SK-N-SH treated with all-trans-retinoic acid at 6 μM for 48 hours (cell line): ENCODE results near the gene CMTM7.

Experiments used
- ATAC-seq: fragments of 200-7000 bp; cut with Tn5 transposase; 3 replicates; pipeline ENCODE4 v1.9.1; 2020; ENCODE audit warnings: mild to moderate bottlenecking, moderate library complexity
- ARNTL ChIP-seq: fragments of 450-650 bp; formaldehyde crosslinking; IDR thresholded peaks from 2 replicates; pipeline ENCODE4 v1.5.0; 2020; ENCODE audit warnings: low read depth, mild to moderate bottlenecking, moderate library complexity, borderline replicate concordance
- BACH2 ChIP-seq: fragments of 250-450 bp; sonication (Bioruptor Pico); IDR thresholded peaks from 2 replicates; pipeline ENCODE4 v1.9.0; 2021; ENCODE audit warnings: mild to moderate bottlenecking, borderline replicate concordance
- CSDC2 ChIP-seq: fragments of 250-450 bp; sonication (Bioruptor Pico); IDR thresholded peaks from 2 replicates; pipeline ENCODE4 v1.5.0; 2020; ENCODE audit warnings: mild to moderate bottlenecking, moderate library complexity
- CSRNP3 ChIP-seq: fragments of 250-450 bp; sonication (Bioruptor Pico); IDR thresholded peaks from 2 replicates; pipeline ENCODE4 v1.5.1; 2021; ENCODE audit warnings: mild to moderate bottlenecking, moderate library complexity
- ESRRG ChIP-seq: fragments of 250-450 bp; sonication (Bioruptor Pico); IDR thresholded peaks from 2 replicates; pipeline ENCODE4 v1.6.1; 2021; ENCODE audit warnings: mild to moderate bottlenecking
- GLIS3 ChIP-seq: fragments of 250-450 bp; sonication (Bioruptor Pico); IDR thresholded peaks from 2 replicates; pipeline ENCODE4 v1.5.0; 2020; ENCODE audit warnings: mild to moderate bottlenecking, moderate library complexity
- ISL1 ChIP-seq: fragments of 250-450 bp; sonication (Bioruptor Pico); IDR thresholded peaks from 2 replicates; pipeline ENCODE4 v2.1.2; 2022; ENCODE audit warnings: mild to moderate bottlenecking, moderate library complexity
- OSR1 ChIP-seq: fragments of 250-450 bp; sonication (Bioruptor Pico); IDR thresholded peaks from 2 replicates; pipeline ENCODE4 v1.8.0; 2022; ENCODE audit warnings: moderate library complexity, mild to moderate bottlenecking, inconsistent platforms
- PPARA ChIP-seq: fragments of 250-450 bp; sonication (Bioruptor Pico); IDR thresholded peaks from 2 replicates; pipeline ENCODE4 v1.5.0; 2020; ENCODE audit warnings: mild to moderate bottlenecking, borderline replicate concordance
- RARB ChIP-seq: fragments of 250-450 bp; sonication (Bioruptor Pico); IDR thresholded peaks from 2 replicates; pipeline ENCODE4 v1.8.0; 2021; ENCODE audit warnings: mild to moderate bottlenecking, moderate library complexity
- SNAI2 ChIP-seq: fragments of 250-450 bp; sonication (Bioruptor Pico); IDR thresholded peaks from 2 replicates; pipeline ENCODE4 v1.5.0; 2020; ENCODE audit warnings: mild to moderate bottlenecking, moderate library complexity
- TCF4 ChIP-seq: fragments of 250-450 bp; sonication (Bioruptor Pico); IDR thresholded peaks from 2 replicates; pipeline ENCODE4 v1.8.0; 2021; ENCODE audit warnings: mild to moderate bottlenecking, moderate library complexity, borderline replicate concordance
- TOX ChIP-seq: fragments of 250-450 bp; sonication (Bioruptor Pico); IDR thresholded peaks from 2 replicates; pipeline ENCODE4 v1.8.0; 2021; ENCODE audit warnings: mild to moderate bottlenecking, moderate library complexity, borderline replicate concordance
- ZC3H10 ChIP-seq: fragments of 250-450 bp; sonication (Bioruptor Pico); IDR thresholded peaks from 2 replicates; pipeline ENCODE4 v1.5.1; 2021; ENCODE audit warnings: mild to moderate bottlenecking, moderate library complexity
- ZFP3 ChIP-seq: fragments of 250-450 bp; sonication (Bioruptor Pico); IDR thresholded peaks from 2 replicates; pipeline ENCODE4 v1.5.0; 2020; ENCODE audit warnings: mild to moderate bottlenecking, moderate library complexity
- ZFP30 ChIP-seq: fragments of 450-650 bp; formaldehyde crosslinking; IDR thresholded peaks from 2 replicates; pipeline ENCODE4 v1.5.0; 2022; ENCODE audit warnings: mild to moderate bottlenecking, moderate library complexity
- ZNF565 ChIP-seq: fragments of 450-650 bp; formaldehyde crosslinking; conservative IDR thresholded peaks from 2 replicates; pipeline ENCODE4 v1.5.0; 2020; ENCODE audit warnings: low read depth, mild to moderate bottlenecking, moderate library complexity
- ZNF70 ChIP-seq: fragments of 450-650 bp; formaldehyde crosslinking; IDR thresholded peaks from 2 replicates; pipeline ENCODE4 v1.5.0; 2020; ENCODE audit warnings: mild to moderate bottlenecking, moderate library complexity
- ZNF8 ChIP-seq: fragments of 450-650 bp; formaldehyde crosslinking; IDR thresholded peaks from 2 replicates; pipeline ENCODE4 v1.5.0; 2020; ENCODE audit warnings: mild to moderate bottlenecking, moderate library complexity
- TF ChIP-seq, protein P1 (sequence below): fragments of 250-450 bp; sonication (Bioruptor Pico); IDR thresholded peaks from 2 replicates; pipeline ENCODE4 v1.8.0; 2021; ENCODE audit warnings: low read depth, mild to moderate bottlenecking, moderate library complexity, borderline replicate concordance
- TF ChIP-seq, protein P2 (sequence below): fragments of 250-450 bp; sonication (Bioruptor Pico); IDR thresholded peaks from 2 replicates; pipeline ENCODE4 v1.5.0; 2020; ENCODE audit warnings: mild to moderate bottlenecking, moderate library complexity
- TF ChIP-seq, protein P3 (sequence below): fragments of 250-450 bp; sonication (Bioruptor Pico); IDR thresholded peaks from 2 replicates; pipeline ENCODE4 v1.8.0; 2020; ENCODE audit warnings: mild to moderate bottlenecking, moderate library complexity, borderline replicate concordance
- TF ChIP-seq, protein P4 (sequence below): fragments of 250-450 bp; sonication (Bioruptor Pico); IDR thresholded peaks from 2 replicates; pipeline ENCODE4 v1.5.1; 2020; ENCODE audit warnings: low read depth, mild to moderate bottlenecking, moderate library complexity

The CMTM7 gene

DNA sequence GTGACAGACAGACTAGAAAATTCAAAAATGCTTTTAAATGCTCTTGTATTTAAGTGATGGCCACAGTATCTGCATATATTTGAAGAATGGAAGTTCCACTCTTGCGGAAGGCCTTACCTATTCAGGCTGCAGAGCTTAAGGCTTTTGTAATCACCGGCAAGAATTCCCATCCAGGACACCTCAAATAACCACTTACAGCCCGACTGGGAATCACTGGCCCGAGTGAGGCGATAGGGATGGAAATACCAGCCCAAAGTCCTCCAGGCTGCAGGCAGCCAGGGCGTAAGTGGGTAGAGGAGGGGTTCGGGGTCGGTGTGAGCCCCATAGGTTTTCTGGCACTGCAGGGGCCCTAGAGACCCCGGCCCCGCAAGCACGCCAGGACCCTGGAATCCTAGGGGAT lies 9.5 kb downstream of the CMTM7 start:
- peak; percentile 54 for ATAC-seq
- no peak for TF ChIP-seq ZNF565 (CRISPR knock-in tag)
- no peak for TF ChIP-seq ESRRG (CRISPR knock-in tag)
- no peak for TF ChIP-seq ZNF8
- no peak for TF ChIP-seq RARB
- TF ChIP-seq ISL1 (CRISPR knock-in tag), result no peak
- TF ChIP-seq, protein P1, sequence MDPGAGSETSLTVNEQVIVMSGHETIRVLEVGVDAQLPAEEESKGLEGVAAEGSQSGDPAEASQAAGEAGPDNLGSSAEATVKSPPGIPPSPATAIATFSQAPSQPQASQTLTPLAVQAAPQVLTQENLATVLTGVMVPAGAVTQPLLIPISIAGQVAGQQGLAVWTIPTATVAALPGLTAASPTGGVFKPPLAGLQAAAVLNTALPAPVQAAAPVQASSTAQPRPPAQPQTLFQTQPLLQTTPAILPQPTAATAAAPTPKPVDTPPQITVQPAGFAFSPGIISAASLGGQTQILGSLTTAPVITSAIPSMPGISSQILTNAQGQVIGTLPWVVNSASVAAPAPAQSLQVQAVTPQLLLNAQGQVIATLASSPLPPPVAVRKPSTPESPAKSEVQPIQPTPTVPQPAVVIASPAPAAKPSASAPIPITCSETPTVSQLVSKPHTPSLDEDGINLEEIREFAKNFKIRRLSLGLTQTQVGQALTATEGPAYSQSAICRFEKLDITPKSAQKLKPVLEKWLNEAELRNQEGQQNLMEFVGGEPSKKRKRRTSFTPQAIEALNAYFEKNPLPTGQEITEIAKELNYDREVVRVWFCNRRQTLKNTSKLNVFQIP (CRISPR knock-in tag), result no peak
- no peak for TF ChIP-seq GLIS3
- no peak for TF ChIP-seq PPARA (CRISPR knock-in tag)
- TF ChIP-seq, protein P2, sequence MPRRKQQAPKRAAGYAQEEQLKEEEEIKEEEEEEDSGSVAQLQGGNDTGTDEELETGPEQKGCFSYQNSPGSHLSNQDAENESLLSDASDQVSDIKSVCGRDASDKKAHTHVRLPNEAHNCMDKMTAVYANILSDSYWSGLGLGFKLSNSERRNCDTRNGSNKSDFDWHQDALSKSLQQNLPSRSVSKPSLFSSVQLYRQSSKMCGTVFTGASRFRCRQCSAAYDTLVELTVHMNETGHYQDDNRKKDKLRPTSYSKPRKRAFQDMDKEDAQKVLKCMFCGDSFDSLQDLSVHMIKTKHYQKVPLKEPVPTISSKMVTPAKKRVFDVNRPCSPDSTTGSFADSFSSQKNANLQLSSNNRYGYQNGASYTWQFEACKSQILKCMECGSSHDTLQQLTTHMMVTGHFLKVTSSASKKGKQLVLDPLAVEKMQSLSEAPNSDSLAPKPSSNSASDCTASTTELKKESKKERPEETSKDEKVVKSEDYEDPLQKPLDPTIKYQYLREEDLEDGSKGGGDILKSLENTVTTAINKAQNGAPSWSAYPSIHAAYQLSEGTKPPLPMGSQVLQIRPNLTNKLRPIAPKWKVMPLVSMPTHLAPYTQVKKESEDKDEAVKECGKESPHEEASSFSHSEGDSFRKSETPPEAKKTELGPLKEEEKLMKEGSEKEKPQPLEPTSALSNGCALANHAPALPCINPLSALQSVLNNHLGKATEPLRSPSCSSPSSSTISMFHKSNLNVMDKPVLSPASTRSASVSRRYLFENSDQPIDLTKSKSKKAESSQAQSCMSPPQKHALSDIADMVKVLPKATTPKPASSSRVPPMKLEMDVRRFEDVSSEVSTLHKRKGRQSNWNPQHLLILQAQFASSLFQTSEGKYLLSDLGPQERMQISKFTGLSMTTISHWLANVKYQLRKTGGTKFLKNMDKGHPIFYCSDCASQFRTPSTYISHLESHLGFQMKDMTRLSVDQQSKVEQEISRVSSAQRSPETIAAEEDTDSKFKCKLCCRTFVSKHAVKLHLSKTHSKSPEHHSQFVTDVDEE (CRISPR knock-in tag), result no peak
- no peak for TF ChIP-seq ZC3H10 (CRISPR knock-in tag)
- TF ChIP-seq ZFP3 (CRISPR knock-in tag), result no peak
- no peak for TF ChIP-seq ZNF70 (CRISPR knock-in tag)

DNA sequence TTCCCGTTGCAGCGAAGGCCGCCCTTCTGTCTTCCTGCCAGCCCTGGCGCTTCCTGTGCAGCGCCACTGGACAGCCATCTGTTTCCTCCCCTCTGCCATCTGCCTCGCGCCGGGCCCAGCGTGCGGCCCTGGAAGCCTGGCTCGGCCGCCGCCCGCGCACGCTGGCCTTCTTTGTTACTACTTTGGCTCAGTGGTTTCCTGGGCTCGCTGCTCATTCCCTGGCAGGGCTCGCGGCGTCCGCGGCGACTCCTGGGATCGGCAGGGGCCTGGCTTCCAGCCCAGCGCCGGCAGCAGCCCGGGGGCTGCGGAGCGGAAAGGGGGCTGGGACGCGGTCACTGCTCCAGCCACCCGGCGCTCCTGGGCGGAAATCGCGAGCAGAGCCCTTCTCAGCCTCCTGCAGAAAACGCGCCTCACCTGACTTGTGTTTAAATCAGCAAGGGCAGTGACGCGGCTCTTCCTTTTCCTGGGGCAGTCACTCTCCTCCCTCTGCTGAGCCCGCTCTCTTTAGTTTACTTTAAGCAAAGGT lies 10.0 kb downstream of the CMTM7 start:
- TF ChIP-seq CSRNP3 (CRISPR knock-in tag) (no peak), ZC3H10 (CRISPR knock-in tag) (no peak), ESRRG (CRISPR knock-in tag) (no peak), BACH2 (no peak), ZNF70 (CRISPR knock-in tag) (peak; percentile 35; the same call in 1 of the 2 replicates), PPARA (CRISPR knock-in tag) (no peak), TOX (no peak), ZFP3 (CRISPR knock-in tag) (peak; percentile 78), CSDC2 (CRISPR knock-in tag) (peak; percentile 83; the same call in 1 of the 2 replicates), ISL1 (CRISPR knock-in tag) (no peak), SNAI2 (peak; percentile 42; the same call in 1 of the 2 replicates), ZNF8 (peak; percentile 48; the same call in 1 of the 2 replicates), RARB (no peak), GLIS3 (no peak; the same call in 1 of the 2 replicates), ARNTL (CRISPR knock-in tag) (peak; percentile 4; the same call in 1 of the 2 replicates), ZFP30 (CRISPR knock-in tag) (no peak), ZNF565 (CRISPR knock-in tag) (0 out of 2 replicates have a peak, but pooled peaks have one; percentile 9), OSR1 (0 out of 2 replicates have a peak, but pooled peaks have one; percentile 47), TCF4 (peak; percentile 60)
- TF ChIP-seq, protein P3, sequence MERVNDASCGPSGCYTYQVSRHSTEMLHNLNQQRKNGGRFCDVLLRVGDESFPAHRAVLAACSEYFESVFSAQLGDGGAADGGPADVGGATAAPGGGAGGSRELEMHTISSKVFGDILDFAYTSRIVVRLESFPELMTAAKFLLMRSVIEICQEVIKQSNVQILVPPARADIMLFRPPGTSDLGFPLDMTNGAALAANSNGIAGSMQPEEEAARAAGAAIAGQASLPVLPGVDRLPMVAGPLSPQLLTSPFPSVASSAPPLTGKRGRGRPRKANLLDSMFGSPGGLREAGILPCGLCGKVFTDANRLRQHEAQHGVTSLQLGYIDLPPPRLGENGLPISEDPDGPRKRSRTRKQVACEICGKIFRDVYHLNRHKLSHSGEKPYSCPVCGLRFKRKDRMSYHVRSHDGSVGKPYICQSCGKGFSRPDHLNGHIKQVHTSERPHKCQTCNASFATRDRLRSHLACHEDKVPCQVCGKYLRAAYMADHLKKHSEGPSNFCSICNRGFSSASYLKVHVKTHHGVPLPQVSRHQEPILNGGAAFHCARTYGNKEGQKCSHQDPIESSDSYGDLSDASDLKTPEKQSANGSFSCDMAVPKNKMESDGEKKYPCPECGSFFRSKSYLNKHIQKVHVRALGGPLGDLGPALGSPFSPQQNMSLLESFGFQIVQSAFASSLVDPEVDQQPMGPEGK (CRISPR knock-in tag), result peak; percentile 66; the same call in 1 of the 2 replicates
- TF ChIP-seq, protein P1 (CRISPR knock-in tag), result 0 out of 2 replicates have a peak, but pooled peaks have one; percentile 62
- TF ChIP-seq, protein P4, sequence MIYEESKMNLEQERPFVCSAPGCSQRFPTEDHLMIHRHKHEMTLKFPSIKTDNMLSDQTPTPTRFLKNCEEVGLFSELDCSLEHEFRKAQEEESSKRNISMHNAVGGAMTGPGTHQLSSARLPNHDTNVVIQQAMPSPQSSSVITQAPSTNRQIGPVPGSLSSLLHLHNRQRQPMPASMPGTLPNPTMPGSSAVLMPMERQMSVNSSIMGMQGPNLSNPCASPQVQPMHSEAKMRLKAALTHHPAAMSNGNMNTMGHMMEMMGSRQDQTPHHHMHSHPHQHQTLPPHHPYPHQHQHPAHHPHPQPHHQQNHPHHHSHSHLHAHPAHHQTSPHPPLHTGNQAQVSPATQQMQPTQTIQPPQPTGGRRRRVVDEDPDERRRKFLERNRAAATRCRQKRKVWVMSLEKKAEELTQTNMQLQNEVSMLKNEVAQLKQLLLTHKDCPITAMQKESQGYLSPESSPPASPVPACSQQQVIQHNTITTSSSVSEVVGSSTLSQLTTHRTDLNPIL (CRISPR knock-in tag), result no peak
- TF ChIP-seq, protein P2 (CRISPR knock-in tag), result peak; percentile 76
- peak; percentile 92 for ATAC-seq
